Neuronal stem cell (in vitro differentiated cells): ENCODE measurements around the gene MAD2L1.

ENCODE experiments used
- DNase-seq: peaks from one replicate; pipeline ENCODE4 v3.0.0-alpha.2; 2013; ENCODE audit warnings: low spot score
- H2AFZ ChIP-seq: one replicate; pipeline ENCODE4 v1.6.1; 2013; ENCODE audit warnings: mild to moderate bottlenecking, low read length, inconsistent platforms
- H2AK5ac ChIP-seq: 2 replicates; pipeline ENCODE4 v1.6.1; 2013; ENCODE audit warnings: low read depth, mild to moderate bottlenecking, inconsistent platforms, low read length, moderate library complexity, mixed read lengths
- H2BK120ac ChIP-seq: 2 replicates; pipeline ENCODE4 v1.6.1; 2013; ENCODE audit warnings: low read depth, mild to moderate bottlenecking, inconsistent platforms, low read length, moderate library complexity, mixed read lengths
- H2BK12ac ChIP-seq: one replicate; pipeline ENCODE4 v1.6.1; 2013; ENCODE audit warnings: low read length, inconsistent platforms
- H2BK15ac ChIP-seq: 2 replicates; pipeline ENCODE4 v1.6.1; 2013; ENCODE audit warnings: mild to moderate bottlenecking, low read length, inconsistent platforms, mixed read lengths
- H2BK5ac ChIP-seq: one replicate; pipeline ENCODE4 v1.6.1; 2013; ENCODE audit warnings: inconsistent platforms, mild to moderate bottlenecking, low read length, moderate library complexity
- H3K14ac ChIP-seq: one replicate; pipeline ENCODE4 v1.6.1; 2013; ENCODE audit warnings: low read length, inconsistent platforms
- H3K18ac ChIP-seq: 2 replicates; pipeline ENCODE4 v1.6.1; 2013; ENCODE audit warnings: low read length, inconsistent platforms
- H3K23ac ChIP-seq: 2 replicates; pipeline ENCODE4 v1.6.1; 2013; ENCODE audit warnings: low read depth, mild to moderate bottlenecking, mixed read lengths, low read length, inconsistent platforms; ENCODE audit not compliant: poor library complexity
- H3K27ac ChIP-seq: replicated peaks from 3 replicates; pipeline ENCODE4 v1.5.1; 2013; ENCODE audit warnings: low read length, inconsistent platforms
- H3K27me3 ChIP-seq, 3 experiments: 2 replicates each; pipeline ENCODE4 v1.6.1; 2013; ENCODE audit warnings: low read length in 3 of 3, mild to moderate bottlenecking in 2 of 3, inconsistent platforms in 1 of 3, low read depth in 1 of 3, mixed read lengths in 1 of 3, moderate library complexity in 1 of 3; ENCODE audit not compliant: control insufficient read depth in 3 of 3, insufficient read depth in 3 of 3
- H3K36me3 ChIP-seq, 2 donors: replicated peaks in 1 of 2; 2 replicates each; pipeline ENCODE4 v1.6.1; 2013; ENCODE audit warnings: low read length in 2 of 2; ENCODE audit not compliant: control insufficient read depth in 2 of 2, insufficient read depth in 2 of 2
- H3K4ac ChIP-seq: 2 replicates; pipeline ENCODE4 v1.6.1; 2013; ENCODE audit warnings: inconsistent platforms, mild to moderate bottlenecking, low read length, moderate library complexity
- H3K4me1 ChIP-seq, 2 donors: 1 replicate in 1 of 2; 2 replicates in 1 of 2; pipeline ENCODE4 v1.6.1; 2013; ENCODE audit warnings: low read length in 2 of 2, low read depth in 1 of 2; ENCODE audit not compliant: control insufficient read depth in 2 of 2, insufficient read depth in 1 of 2
- H3K4me2 ChIP-seq: one replicate; pipeline ENCODE4 v1.6.1; 2013; ENCODE audit warnings: mild to moderate bottlenecking, low read length, inconsistent platforms; ENCODE audit not compliant: insufficient read depth, poor library complexity, severe bottlenecking
- H3K4me3 ChIP-seq, 2 donors: 2 replicates each; pipeline ENCODE4 v1.5.1; 2013; ENCODE audit warnings: low read length in 2 of 2, mild to moderate bottlenecking in 2 of 2, inconsistent platforms in 1 of 2, moderate library complexity in 1 of 2
- H3K79me1 ChIP-seq: one replicate; pipeline ENCODE4 v1.6.1; 2013; ENCODE audit warnings: low read depth, mild to moderate bottlenecking, inconsistent platforms, low read length, moderate library complexity
- H3K9ac ChIP-seq: one replicate; pipeline ENCODE4 v1.6.1; 2013; ENCODE audit warnings: mild to moderate bottlenecking, low read depth, low read length, inconsistent platforms; ENCODE audit not compliant: poor library complexity
- H3K9me3 ChIP-seq, 2 donors: replicated peaks in 1 of 2; 2 replicates each; pipeline versions ENCODE3 to v1.6.1; 2013; ENCODE audit warnings: low read length in 2 of 2, mild to moderate bottlenecking in 2 of 2, inconsistent platforms in 1 of 2, low read depth in 1 of 2, mixed read lengths in 1 of 2, moderate library complexity in 1 of 2; ENCODE audit not compliant: control insufficient read depth in 2 of 2, insufficient read depth in 1 of 2
- H4K8ac ChIP-seq: one replicate; pipeline ENCODE4 v1.6.1; 2013; ENCODE audit warnings: low read depth, mild to moderate bottlenecking, inconsistent platforms, low read length, moderate library complexity
- H4K91ac ChIP-seq: one replicate; pipeline ENCODE4 v1.6.1; 2013; ENCODE audit warnings: low read length, low read depth, mild to moderate bottlenecking, inconsistent platforms; ENCODE audit not compliant: poor library complexity
- WGBS, 2 donors: extraction: QIAGEN DNeasy Blood & Tissue Kit; methylation state at CpG; one replicate each; pipeline ENCODE4 v1.1.7; 2013; ENCODE audit warnings: missing lambda C conversion rate in 2 of 2, mixed read lengths in 1 of 2; ENCODE audit not compliant: insufficient read length in 2 of 2, insufficient replicate concordance in 1 of 2; ENCODE audit errors: extremely low coverage in 2 of 2; 5-methylcytosine and 5-hydroxymethylcytosine counted together

Gene MAD2L1

GRCh38 chr4:120080533-120080932 lies 13.9 kb upstream of the MAD2L1 start:
- H4K8ac ChIP-seq, result no peak overlapping the region

GRCh38 chr4:120079839-120080520 lies 13.3 kb upstream of the MAD2L1 start:
- H3K27ac ChIP-seq, result no peak overlapping the region
- no peak for DNase-seq
- H3K4ac ChIP-seq, result no peak overlapping the region
- H2BK5ac ChIP-seq, result no peak overlapping the region
- no peak overlapping the region for H3K4me2 ChIP-seq
- no peak overlapping the region for H2BK12ac ChIP-seq
- H2AK5ac ChIP-seq, result no peak overlapping the region
- H3K9me3 ChIP-seq, result no peaks in the 10 kb centered on the region
- H3K27me3 ChIP-seq, result no peaks in the 10 kb centered on the region
- H2BK15ac ChIP-seq, result no peak overlapping the region
- no peak overlapping the region for H4K91ac ChIP-seq
- H3K4me1 ChIP-seq, result peaks cover 2 to 11% of the 10 kb centered on the region in 2 donors
- H3K14ac ChIP-seq, result no peak overlapping the region
- H3K18ac ChIP-seq, result no peak overlapping the region
- H3K23ac ChIP-seq, result no peak overlapping the region
- no peaks in the 10 kb centered on the region for H3K36me3 ChIP-seq
- H3K4me3 ChIP-seq, result no peak overlapping the region
- no peak overlapping the region for H3K9ac ChIP-seq
- H4K8ac ChIP-seq, result no peak overlapping the region
- H3K79me1 ChIP-seq, result no peaks in the 10 kb centered on the region
- no peak overlapping the region for H2AFZ ChIP-seq
- WGBS, 2 donors, result no CpG with 5 or more reads among the region's 5 CpGs
- no peak overlapping the region for H2BK120ac ChIP-seq

More at GRCh38 chr4:120080533-120080932, 13.9 kb upstream of the MAD2L1 start:
- Histone ChIP-seq H3K79me1 (no peaks in the 10 kb centered on the region), H2BK12ac (no peak overlapping the region), H3K4me1 (peaks cover 2 to 11% of the 10 kb centered on the region in 2 donors), H4K91ac (no peak overlapping the region), H3K9me3 (no peaks in the 10 kb centered on the region), H3K4me2 (no peak overlapping the region), H2BK15ac (no peak overlapping the region), H3K27me3 (no peaks in the 10 kb centered on the region), H2AFZ (no peak overlapping the region), H2AK5ac (no peak overlapping the region), H3K27ac (no peak overlapping the region), H3K4ac (no peak overlapping the region), H2BK120ac (no peak overlapping the region), H3K9ac (no peak overlapping the region), H3K18ac (no peak overlapping the region), H3K36me3 (no peaks in the 10 kb centered on the region), H3K4me3 (no peak overlapping the region), H2BK5ac (no peak overlapping the region), H3K23ac (no peak overlapping the region), H3K14ac (no peak overlapping the region)
- DNase-seq, result no peak
- WGBS, 2 donors, result no CpG with 5 or more reads among the region's 2 CpGs

- H2BK15ac ChIP-seq, result no peak overlapping the region
- H3K9ac ChIP-seq, result no peak overlapping the region
- no peak overlapping the region for H3K4me3 ChIP-seq
- H3K79me1 ChIP-seq, result no peaks in the 10 kb centered on the region
- no peaks in the 10 kb centered on the region for H3K9me3 ChIP-seq
- no peak overlapping the region for H3K23ac ChIP-seq
- no peak overlapping the region for H3K14ac ChIP-seq
- no peak overlapping the region for H2BK12ac ChIP-seq
- no peak overlapping the region for H4K8ac ChIP-seq
- no peak for DNase-seq
- H3K36me3 ChIP-seq, result no peaks in the 10 kb centered on the region
- H2AFZ ChIP-seq, result no peak overlapping the region
- no peak overlapping the region for H2AK5ac ChIP-seq
- H3K4ac ChIP-seq, result no peak overlapping the region
- no peaks in the 10 kb centered on the region for H3K27me3 ChIP-seq
- H3K4me2 ChIP-seq, result no peak overlapping the region
- H2BK120ac ChIP-seq, result no peak overlapping the region
- peaks cover 2 to 11% of the 10 kb centered on the region in 2 donors for H3K4me1 ChIP-seq
- H3K18ac ChIP-seq, result no peak overlapping the region
- H4K91ac ChIP-seq, result no peak overlapping the region
- H3K27ac ChIP-seq, result no peak overlapping the region
- no peak overlapping the region for H2BK5ac ChIP-seq
- no CpG with 5 or more reads among the region's 1 CpG for WGBS, 2 donors
Measured at GRCh38 chr4:120078216-120078615, 11.6 kb upstream of the MAD2L1 start.

- no peak overlapping the region for H2BK15ac ChIP-seq
- no peak overlapping the region for H4K91ac ChIP-seq
- H2AK5ac ChIP-seq, result no peak overlapping the region
- H3K79me1 ChIP-seq, result no peaks in the 10 kb centered on the region
- no peaks in the 10 kb centered on the region for H3K27me3 ChIP-seq
- no peaks in the 10 kb centered on the region for H3K36me3 ChIP-seq
- no peak overlapping the region for H3K14ac ChIP-seq
- H3K4me3 ChIP-seq, result no peak overlapping the region
- H3K27ac ChIP-seq, result no peak overlapping the region
- H2BK120ac ChIP-seq, result no peak overlapping the region
- no peak overlapping the region for H2AFZ ChIP-seq
- H3K4ac ChIP-seq, result no peak overlapping the region
- H3K9ac ChIP-seq, result no peak overlapping the region
- no peak overlapping the region for H2BK12ac ChIP-seq
- H3K9me3 ChIP-seq, result no peaks in the 10 kb centered on the region
- no peak overlapping the region for H3K18ac ChIP-seq
- no CpG with 5 or more reads among the region's 11 CpGs for WGBS, 2 donors
- no peak overlapping the region for H3K4me2 ChIP-seq
- no peak overlapping the region for H2BK5ac ChIP-seq
- H3K4me1 ChIP-seq, result peaks cover 0 to 3% of the 10 kb centered on the region in 2 donors
- no peak overlapping the region for H4K8ac ChIP-seq
- no peak overlapping the region for H3K23ac ChIP-seq
- peak; percentile 31 for DNase-seq
Measured at GRCh38 chr4:120071192-120071795, 4.6 kb upstream of the MAD2L1 start.
